Nephron progenitor cell (in vitro differentiated cells): ENCODE data around the gene HAUS2.

Experiments
- DNase-seq: peaks from one replicate; pipeline ENCODE4 v3.0.0; 2021
- H3K27ac Mint-ChIP-seq: 2 replicates; pipeline ENCODE4 v1.8.0; 2021; ENCODE audit warnings: mild to moderate bottlenecking, moderate library complexity, mixed read lengths
- H3K27me3 Mint-ChIP-seq: 2 replicates; pipeline ENCODE4 v1.8.0; 2021; ENCODE audit warnings: mild to moderate bottlenecking, low read depth, mixed read lengths; ENCODE audit not compliant: poor library complexity
- H3K36me3 Mint-ChIP-seq: 2 replicates; pipeline ENCODE4 v1.8.0; 2021; ENCODE audit warnings: low read depth, mixed read lengths
- H3K4me1 Mint-ChIP-seq: 2 replicates; pipeline ENCODE4 v1.8.0; 2021; ENCODE audit warnings: mixed read lengths
- H3K4me3 Mint-ChIP-seq: 2 replicates; pipeline ENCODE4 v1.8.0; 2021; ENCODE audit warnings: mild to moderate bottlenecking, moderate library complexity, mixed read lengths
- H3K9me3 Mint-ChIP-seq: 2 replicates; pipeline ENCODE4 v1.8.0; 2021; ENCODE audit warnings: mild to moderate bottlenecking, moderate library complexity, mixed read lengths
- CTCF ChIP-seq: fragments of 200-600 bp; sonication (generic); IDR thresholded peaks from 2 replicates; pipeline ENCODE4 v1.5.0; 2021; ENCODE audit warnings: antibody characterized with exemption

The HAUS2 gene

GRCh38 chr15:42548249-42549031, at the start of gene HAUS2, which contains the start of gene LRRC57:
TSS of gene HAUS2 (plus strand) at chr15:42548838. CDS start at chr15:42548873, 35 bp downstream.
TSS of gene LRRC57 (minus strand) at chr15:42548793. CDS start at chr15:42548434, 359 bp downstream.
- H3K36me3 Mint-ChIP-seq: peaks cover 9% of the 10 kb centered on the region
- H3K4me3 Mint-ChIP-seq: peak within 1 kb of the TSS; percentile 94
- H3K27ac Mint-ChIP-seq: peak within 1 kb of the TSS; percentile 96
- no peaks in the 10 kb centered on the region for H3K9me3 Mint-ChIP-seq
- peak; percentile 95 for DNase-seq
- peaks cover 32% of the 10 kb centered on the region for H3K4me1 Mint-ChIP-seq
- no peak for TF ChIP-seq CTCF
- H3K27me3 Mint-ChIP-seq: peaks cover 2% of the 10 kb centered on the region

DNA sequence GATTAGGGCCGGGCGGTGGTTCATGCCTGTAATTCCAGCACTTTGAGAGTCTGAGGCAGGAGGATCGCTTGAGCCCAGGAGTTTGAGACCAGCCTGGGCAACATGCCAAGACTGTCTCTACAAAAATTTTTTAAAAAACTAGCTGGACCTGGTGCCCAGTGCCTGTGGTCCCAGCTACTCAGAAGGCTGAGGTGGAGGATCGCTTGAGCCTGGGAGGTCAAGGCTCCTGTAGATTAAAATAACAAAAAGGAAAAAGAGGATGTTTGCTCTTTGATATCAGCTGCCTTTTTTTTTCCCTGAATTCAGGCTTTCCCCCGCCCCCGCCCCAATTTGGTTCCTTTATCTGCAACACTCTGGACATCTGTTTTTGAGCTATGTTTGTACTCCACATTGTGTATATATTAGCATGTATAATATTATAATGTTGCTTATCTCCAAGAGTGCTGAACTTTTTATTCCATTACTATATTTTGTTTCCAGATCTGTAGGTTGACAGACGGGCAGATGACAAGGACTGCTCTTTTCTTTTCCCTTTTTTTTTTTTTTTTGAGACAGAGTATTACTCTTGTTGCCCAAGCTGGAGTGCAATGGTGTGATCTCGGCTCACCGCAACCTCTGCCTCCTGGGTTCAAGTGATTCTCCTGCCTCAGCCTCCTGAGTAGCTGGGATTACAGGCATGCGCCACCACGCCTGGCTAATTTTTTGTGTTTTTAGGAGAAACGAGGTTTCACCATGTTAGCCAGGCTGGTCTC, 48.6 kb upstream of the HAUS2 start:
- H3K27ac Mint-ChIP-seq: no peak overlapping the region
- H3K9me3 Mint-ChIP-seq: no peaks in the 10 kb centered on the region
- no peaks in the 10 kb centered on the region for H3K27me3 Mint-ChIP-seq
- peaks cover 10% of the 10 kb centered on the region for H3K36me3 Mint-ChIP-seq
- DNase-seq: no peak
- TF ChIP-seq CTCF: no peak
- H3K4me1 Mint-ChIP-seq: peaks cover 40% of the 10 kb centered on the region
- H3K4me3 Mint-ChIP-seq: no peak overlapping the region

DNA sequence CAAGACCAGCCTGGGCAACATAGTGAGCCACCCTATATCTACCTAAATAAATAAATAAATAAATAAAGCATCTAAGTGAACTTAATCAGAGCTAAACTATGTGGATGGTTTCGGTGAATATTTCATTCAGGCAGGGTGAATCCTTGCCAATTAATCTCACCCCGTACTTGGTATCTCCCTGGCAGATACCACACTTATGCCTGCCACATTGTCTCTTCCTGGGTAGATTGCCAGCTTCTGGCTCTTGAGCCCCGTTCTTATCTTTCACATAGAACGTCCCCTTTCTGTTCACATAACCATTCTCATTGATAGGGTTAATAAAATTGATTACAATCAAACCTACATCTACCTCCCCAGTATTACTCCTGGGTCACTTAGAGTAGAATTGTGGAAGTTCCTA, 46.2 kb upstream of the HAUS2 start:
- Mint-ChIP-seq H3K4me3 (no peak overlapping the region), H3K27ac (no peak overlapping the region), H3K9me3 (no peaks in the 10 kb centered on the region), H3K4me1 (peaks cover 21% of the 10 kb centered on the region), H3K27me3 (no peaks in the 10 kb centered on the region), H3K36me3 (peaks cover 10% of the 10 kb centered on the region)
- DNase-seq: no peak
- TF ChIP-seq CTCF: no peak

- no peak for TF ChIP-seq CTCF
- H3K4me1 Mint-ChIP-seq: peaks cover 10% of the 10 kb centered on the region
- peaks cover 6% of the 10 kb centered on the region for H3K36me3 Mint-ChIP-seq
- no peak for DNase-seq
- no peak overlapping the region for H3K4me3 Mint-ChIP-seq
- H3K27ac Mint-ChIP-seq: no peak overlapping the region
- no peaks in the 10 kb centered on the region for H3K9me3 Mint-ChIP-seq
- no peaks in the 10 kb centered on the region for H3K27me3 Mint-ChIP-seq
Observed at GRCh38 chr15:42503825-42504224, 44.8 kb upstream of the HAUS2 start.

- no peak for TF ChIP-seq CTCF
- H3K27ac Mint-ChIP-seq: no peak overlapping the region
- DNase-seq: no peak
- no peaks in the 10 kb centered on the region for H3K27me3 Mint-ChIP-seq
- peaks cover 10% of the 10 kb centered on the region for H3K4me1 Mint-ChIP-seq
- no peaks in the 10 kb centered on the region for H3K9me3 Mint-ChIP-seq
- H3K4me3 Mint-ChIP-seq: no peak overlapping the region
- H3K36me3 Mint-ChIP-seq: peaks cover 6% of the 10 kb centered on the region
Observed at GRCh38 chr15:42504631-42505030, 44.0 kb upstream of the HAUS2 start.
